ENCODE results near the gene SLC6A8. TPM values are rescaled to one million over a fixed set of nuclear protein-coding genes. Genes with fewer than 3 reads are reported as not detected.

Gene SLC6A8
- total and polyA plus RNA-seq, 9 donors, result 6.3 to 23.5 (median 11.4) TPM

DNA sequence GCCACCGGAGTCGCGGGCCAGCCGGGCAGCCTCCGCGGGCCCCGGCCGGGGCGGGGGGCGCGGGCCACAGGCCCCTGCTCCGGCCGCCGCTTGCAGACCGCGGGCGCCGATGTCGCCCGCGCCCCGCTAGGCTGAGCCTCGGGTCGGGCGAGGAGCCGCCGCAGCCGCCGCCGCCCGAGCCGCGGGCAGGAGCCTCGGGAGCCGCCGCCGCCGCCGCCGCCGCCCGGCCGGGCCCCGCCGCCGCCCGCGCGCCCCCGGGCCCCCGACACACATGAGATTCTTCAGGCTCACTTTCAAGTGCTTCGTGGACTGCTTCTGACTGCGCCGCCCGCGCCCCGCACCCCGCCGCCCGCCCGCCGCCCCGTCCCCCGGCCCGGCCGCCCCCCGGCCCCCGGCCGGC, 345 bp downstream of the SLC6A8 start:
- Histone ChIP-seq H3K36me3 (no peaks in the 10 kb centered on the region), H3K27me3 (no peaks in the 10 kb centered on the region), H3K4me1 (ENCODE audit: insufficient read depth) (no peaks in the 10 kb centered on the region), H3K27ac (no peak overlapping the region), H3K4me3 (no peak overlapping the region), H3K9me3 (no peaks in the 10 kb centered on the region)
- intact Hi-C loops (cut with DNase I), result no loop called here
- DNase-seq, result no peak
- TF ChIP-seq EP300 (IDR thresholded peaks at IDR 0.05) (no peak), POLR2A (IDR thresholded peaks at IDR 0.05) (no peak)
- TF ChIP-seq, protein P1, sequence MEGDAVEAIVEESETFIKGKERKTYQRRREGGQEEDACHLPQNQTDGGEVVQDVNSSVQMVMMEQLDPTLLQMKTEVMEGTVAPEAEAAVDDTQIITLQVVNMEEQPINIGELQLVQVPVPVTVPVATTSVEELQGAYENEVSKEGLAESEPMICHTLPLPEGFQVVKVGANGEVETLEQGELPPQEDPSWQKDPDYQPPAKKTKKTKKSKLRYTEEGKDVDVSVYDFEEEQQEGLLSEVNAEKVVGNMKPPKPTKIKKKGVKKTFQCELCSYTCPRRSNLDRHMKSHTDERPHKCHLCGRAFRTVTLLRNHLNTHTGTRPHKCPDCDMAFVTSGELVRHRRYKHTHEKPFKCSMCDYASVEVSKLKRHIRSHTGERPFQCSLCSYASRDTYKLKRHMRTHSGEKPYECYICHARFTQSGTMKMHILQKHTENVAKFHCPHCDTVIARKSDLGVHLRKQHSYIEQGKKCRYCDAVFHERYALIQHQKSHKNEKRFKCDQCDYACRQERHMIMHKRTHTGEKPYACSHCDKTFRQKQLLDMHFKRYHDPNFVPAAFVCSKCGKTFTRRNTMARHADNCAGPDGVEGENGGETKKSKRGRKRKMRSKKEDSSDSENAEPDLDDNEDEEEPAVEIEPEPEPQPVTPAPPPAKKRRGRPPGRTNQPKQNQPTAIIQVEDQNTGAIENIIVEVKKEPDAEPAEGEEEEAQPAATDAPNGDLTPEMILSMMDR (IDR thresholded peaks at IDR 0.05), result no peak
- 31 to 37% methylated on average over 46 to 67 of the region's 69 CpGs; no CpG with 5 or more reads in 1 of the 3 donors for WGBS, 3 donors

DNA sequence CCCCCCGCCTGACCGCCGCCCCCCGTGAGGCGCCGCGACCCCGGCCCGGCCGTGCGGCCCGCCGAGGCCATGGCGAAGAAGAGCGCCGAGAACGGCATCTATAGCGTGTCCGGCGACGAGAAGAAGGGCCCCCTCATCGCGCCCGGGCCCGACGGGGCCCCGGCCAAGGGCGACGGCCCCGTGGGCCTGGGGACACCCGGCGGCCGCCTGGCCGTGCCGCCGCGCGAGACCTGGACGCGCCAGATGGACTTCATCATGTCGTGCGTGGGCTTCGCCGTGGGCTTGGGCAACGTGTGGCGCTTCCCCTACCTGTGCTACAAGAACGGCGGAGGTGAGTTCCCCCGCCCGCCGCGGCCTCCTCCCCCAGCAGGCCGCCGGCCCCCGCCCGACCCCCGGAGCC, 780 bp downstream of the SLC6A8 start:
- H3K4me1 ChIP-seq (ENCODE audit: insufficient read depth), result no peaks in the 10 kb centered on the region
- no peaks in the 10 kb centered on the region for H3K36me3 ChIP-seq
- no peaks in the 10 kb centered on the region for H3K27me3 ChIP-seq
- WGBS, 3 donors, result 17 to 35% (median 28%) methylated on average over 28 to 53 of the region's 57 CpGs
- H3K4me3 ChIP-seq, result peak overlapping the region; percentile 44
- TF ChIP-seq, protein P1 (IDR thresholded peaks at IDR 0.05), result no peak
- TF ChIP-seq EP300 (IDR thresholded peaks at IDR 0.05) (no peak), POLR2A (IDR thresholded peaks at IDR 0.05) (no peak)
- H3K27ac ChIP-seq, result peak overlapping the region in 1 of 2 donors; percentile 58
- no peaks in the 10 kb centered on the region for H3K9me3 ChIP-seq
- intact Hi-C loops (cut with DNase I), result no loop called here
- DNase-seq, result peak in 1 of 5 donors; percentile 19

DNA sequence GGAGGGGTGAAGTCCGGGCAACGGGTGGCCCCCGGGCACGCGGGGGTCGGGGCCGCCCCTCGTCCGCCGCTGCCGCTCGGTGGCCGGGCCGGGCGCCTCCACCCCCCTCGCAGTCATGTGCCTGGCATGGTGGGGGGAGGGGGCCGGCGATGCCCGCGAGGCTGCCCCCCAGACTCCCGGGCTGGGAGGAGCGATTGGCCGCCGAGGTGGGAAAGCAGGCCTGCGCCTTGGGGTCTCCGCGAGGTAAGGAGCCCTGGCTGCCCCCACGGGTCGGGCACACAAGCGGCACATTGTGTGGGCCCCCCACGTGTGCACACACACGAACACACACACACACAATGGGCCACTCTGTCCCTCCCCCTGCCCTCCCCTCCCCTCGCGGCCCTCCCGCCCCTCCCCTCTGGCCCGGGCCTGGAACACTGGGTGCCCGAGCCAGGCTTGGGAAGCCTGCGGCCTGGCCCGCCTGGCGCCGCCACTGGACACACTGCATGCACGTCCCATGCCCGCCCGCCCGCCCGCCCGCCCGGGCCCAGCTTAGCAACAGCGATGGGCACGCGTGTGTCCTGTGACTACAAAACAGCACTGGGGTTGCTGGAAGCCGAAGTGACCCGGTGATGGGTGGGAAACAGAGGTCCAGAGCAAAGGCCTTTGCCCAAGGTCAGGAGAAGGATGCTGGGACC, 1.3 kb downstream of the SLC6A8 start:
- Histone ChIP-seq H3K4me1 (ENCODE audit: insufficient read depth) (no peaks in the 10 kb centered on the region), H3K9me3 (no peaks in the 10 kb centered on the region), H3K27ac (peak overlapping the region in 1 of 2 donors; percentile 58), H3K27me3 (no peaks in the 10 kb centered on the region), H3K36me3 (no peaks in the 10 kb centered on the region), H3K4me3 (peak overlapping the region; percentile 44)
- TF ChIP-seq EP300 (IDR thresholded peaks at IDR 0.05), result no peak
- TF ChIP-seq, protein P1 (IDR thresholded peaks at IDR 0.05), result no peak
- intact Hi-C loops (cut with DNase I), result no loop called here
- WGBS, 3 donors, result 37 to 58% (median 44%) methylated on average over 26 to 53 of the region's 53 CpGs
- peak in 3 of 5 donors; percentile 34 to 56 (median 36) for DNase-seq

DNA sequence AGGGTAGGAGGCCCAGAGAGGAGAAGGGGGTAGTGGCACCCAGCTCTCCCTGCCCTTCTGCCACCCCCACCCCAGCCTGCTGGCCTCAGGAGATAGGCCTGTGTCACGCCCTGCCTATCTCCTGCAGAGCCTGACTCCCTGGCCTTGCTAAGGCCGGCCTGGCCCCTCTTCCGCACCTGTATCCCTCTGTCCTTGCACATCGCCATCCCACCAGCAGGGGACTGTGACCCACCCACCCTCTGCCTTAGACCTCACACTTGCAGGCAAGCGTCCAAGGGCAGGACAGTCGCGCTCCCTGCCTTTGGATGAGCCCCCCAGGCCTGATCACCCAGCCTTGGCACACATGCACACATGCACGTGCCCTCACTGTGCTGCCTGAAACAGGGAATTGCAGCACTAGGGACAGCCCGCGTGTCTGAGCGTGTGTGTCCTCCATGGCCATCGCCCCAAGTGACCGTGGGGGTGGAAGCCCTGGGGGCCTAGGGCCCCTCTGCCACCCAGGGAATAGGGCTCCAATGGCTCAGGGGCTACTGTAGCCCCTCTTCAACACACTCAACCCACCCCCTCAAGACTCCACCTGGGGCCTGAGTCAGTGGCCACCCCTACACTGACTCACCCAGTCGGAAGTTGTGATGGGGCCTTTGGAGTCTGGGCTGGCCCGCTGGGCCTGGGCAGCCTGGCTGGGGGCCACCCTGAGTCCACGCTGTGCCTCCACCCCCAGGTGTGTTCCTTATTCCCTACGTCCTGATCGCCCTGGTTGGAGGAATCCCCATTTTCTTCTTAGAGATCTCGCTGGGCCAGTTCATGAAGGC, 2.1 kb downstream of the SLC6A8 start:
- no peaks in the 10 kb centered on the region for H3K4me1 ChIP-seq (ENCODE audit: insufficient read depth)
- H3K36me3 ChIP-seq, result no peaks in the 10 kb centered on the region
- no peak overlapping the region for H3K4me3 ChIP-seq
- intact Hi-C loops (cut with DNase I), result no loop called here
- peak in 1 of 5 donors; percentile 30 for DNase-seq
- H3K27me3 ChIP-seq, result no peaks in the 10 kb centered on the region
- 84 to 90% (median 89%) methylated on average over 19 of the region's 19 CpGs for WGBS, 3 donors
- no peak overlapping the region for H3K27ac ChIP-seq
- H3K9me3 ChIP-seq, result no peaks in the 10 kb centered on the region
- TF ChIP-seq POLR2A (IDR thresholded peaks at IDR 0.05), result no peak
- no peak for TF ChIP-seq EP300 (IDR thresholded peaks at IDR 0.05)
